CD14-positive monocyte (primary cell): ENCODE measurements around the gene TGM2. TPM values are rescaled to one million over a fixed set of nuclear protein-coding genes. Genes with fewer than 3 reads are reported as not detected.

ENCODE experiments used
- DNase-seq, 3 donors: peaks; one replicate each; pipeline ENCODE4 v3.0.0-alpha.2; 2011 to 2022
- H2AFZ ChIP-seq: 2 replicates; pipeline ENCODE4 v1.6.0; 2012; ENCODE audit warnings: mild to moderate bottlenecking, low read depth, low read length, inconsistent platforms; ENCODE audit not compliant: insufficient read depth, poor library complexity, severe bottlenecking
- H3K27ac ChIP-seq, 2 donors: 1 replicate in 1 of 2; 2 replicates in 1 of 2; pipeline ENCODE4 v1.5.1; 2012 to 2013; ENCODE audit warnings: low read length in 2 of 2, control low read depth in 1 of 2, inconsistent platforms in 1 of 2, low read depth in 1 of 2, mild to moderate bottlenecking in 1 of 2
- H3K27me3 ChIP-seq, 2 donors: one replicate each; pipeline versions ENCODE4 v1.6.0 to v1.6.1; 2011 to 2013; ENCODE audit warnings: low read length in 2 of 2; ENCODE audit not compliant: control insufficient read depth in 2 of 2, insufficient read depth in 2 of 2
- H3K36me3 ChIP-seq, 2 donors: replicated peaks in 1 of 2; 1 replicate in 1 of 2; 2 replicates in 1 of 2; pipeline versions ENCODE4 v1.5.1 to v1.6.1; 2012 to 2013; ENCODE audit warnings: low read length in 2 of 2, control low read depth in 1 of 2, inconsistent platforms in 1 of 2, mild to moderate bottlenecking in 1 of 2; ENCODE audit not compliant: insufficient read depth in 2 of 2, control insufficient read depth in 1 of 2
- H3K4me1 ChIP-seq, 2 donors: 1 replicate in 1 of 2; 2 replicates in 1 of 2; pipeline versions ENCODE4 v1.5.1 to v1.6.1; 2012 to 2013; ENCODE audit warnings: low read length in 2 of 2, control low read depth in 1 of 2, inconsistent platforms in 1 of 2, mild to moderate bottlenecking in 1 of 2, moderate library complexity in 1 of 2; ENCODE audit not compliant: insufficient read depth in 2 of 2, control insufficient read depth in 1 of 2
- H3K4me2 ChIP-seq: replicated peaks from 2 replicates; pipeline ENCODE3; 2012; ENCODE audit warnings: low read length, moderate library complexity, mild to moderate bottlenecking; ENCODE audit not compliant: poor library complexity, severe bottlenecking; ENCODE audit errors: extremely low read depth
- H3K4me3 ChIP-seq, 3 experiments: fragments of 200-600 bp in 1 of 3; sonication (generic) in 1 of 3; replicated peaks in 1 of 3; 1 replicate in 2 of 3; 2 replicates in 1 of 3; pipeline ENCODE4 v1.5.1; 2011 to 2013; ENCODE audit warnings: low read length in 3 of 3, mild to moderate bottlenecking in 3 of 3, control low read depth in 2 of 3, low read depth in 2 of 3, inconsistent platforms in 1 of 3, moderate library complexity in 1 of 3
- H3K79me2 ChIP-seq: 2 replicates; pipeline ENCODE4 v1.6.0; 2012; ENCODE audit warnings: mild to moderate bottlenecking, control low read depth, inconsistent platforms, low read length, moderate library complexity; ENCODE audit not compliant: insufficient read depth
- H3K9ac ChIP-seq: 2 replicates; pipeline ENCODE4 v1.6.0; 2017; ENCODE audit warnings: low read length, mild to moderate bottlenecking; ENCODE audit not compliant: insufficient read depth, poor library complexity, severe bottlenecking
- H3K9me3 ChIP-seq, 2 donors: replicated peaks in 1 of 2; 1 replicate in 1 of 2; 2 replicates in 1 of 2; pipeline versions ENCODE4 v1.5.1 to v1.6.1; 2012 to 2013; ENCODE audit warnings: low read length in 2 of 2, control low read depth in 1 of 2; ENCODE audit not compliant: control insufficient read depth in 1 of 2, insufficient read depth in 1 of 2
- H4K20me1 ChIP-seq: 2 replicates; pipeline ENCODE4 v1.6.0; 2012; ENCODE audit warnings: mild to moderate bottlenecking, low read length, control low read depth, moderate library complexity; ENCODE audit not compliant: insufficient read depth
- H3K27ac Mint-ChIP-seq, 7 donors: one replicate each; pipeline ENCODE4 v1.8.0; 2020; ENCODE audit warnings: mild to moderate bottlenecking in 7 of 7, mixed read lengths in 7 of 7, moderate library complexity in 6 of 7, inconsistent platforms in 2 of 7
- H3K27me3 Mint-ChIP-seq, 3 donors: one replicate each; pipeline ENCODE4 v1.8.0; 2021 to 2022; ENCODE audit warnings: low read depth in 3 of 3, mild to moderate bottlenecking in 3 of 3, mixed read lengths in 3 of 3, moderate library complexity in 3 of 3, inconsistent platforms in 1 of 3
- H3K36me3 Mint-ChIP-seq, 2 donors: one replicate each; pipeline ENCODE4 v1.8.0; 2020; ENCODE audit warnings: mixed read lengths in 2 of 2, inconsistent platforms in 1 of 2, mild to moderate bottlenecking in 1 of 2
- H3K4me1 Mint-ChIP-seq: one replicate; pipeline ENCODE4 v1.8.0; 2020; ENCODE audit warnings: mild to moderate bottlenecking, mixed read lengths
- H3K4me3 Mint-ChIP-seq, 2 donors: one replicate each; pipeline ENCODE4 v1.8.0; 2020; ENCODE audit warnings: mild to moderate bottlenecking in 2 of 2, mixed read lengths in 2 of 2, moderate library complexity in 1 of 2
- H3K9me3 Mint-ChIP-seq, 7 donors: one replicate each; pipeline ENCODE4 v1.8.0; 2020 to 2022; ENCODE audit warnings: mixed read lengths in 7 of 7, mild to moderate bottlenecking in 6 of 7, moderate library complexity in 6 of 7, inconsistent platforms in 2 of 7
- CTCF ChIP-seq: fragments of 200-600 bp; IDR thresholded peaks from one replicate; pipeline ENCODE4 v1.8.0; 2022; ENCODE audit warnings: antibody characterized with exemption, mild to moderate bottlenecking
- WGBS: methylation state at CpG from one replicate; pipeline ENCODE4 v1.1.5; 2013; ENCODE audit warnings: missing lambda C conversion rate; ENCODE audit not compliant: insufficient coverage; 5-methylcytosine and 5-hydroxymethylcytosine counted together
- intact Hi-C, 2 donors: fragments of 100-400 bp; cut with micrococcal nuclease; formaldehyde crosslinking; loops; one replicate each; pipeline versions ENCODE4 v1.15.0 to v1.15.1; 2023
- polyA plus RNA-seq, 3 donors: library from polyadenylated mRNA; depleted of rRNA in 1 of 3; unstranded in 2 of 3; stranded (reverse) in 1 of 3; fragments of 300-500 nt in 2 of 3; fragments of >200 nt in 1 of 3; fragmentation: Illumina TruSeq in 2 of 3; gene quantifications; 1 replicate in 2 of 3; 2 replicates in 1 of 3; pipeline ENCODE4 v1.2.3, GENCODE V29; 2012 to 2021

Gene TGM2
- polyA plus RNA-seq, 3 donors, result 0.47 to 1.7 (median 1.6) TPM

- no peaks in the 10 kb centered on the region for H4K20me1 ChIP-seq
- H3K9me3 ChIP-seq, result no peaks in the 10 kb centered on the region
- Mint-ChIP-seq H3K4me1 (peaks cover 15% of the 10 kb centered on the region), H3K27me3 (peaks cover 4 to 10% (median 5%) of the 10 kb centered on the region in 3 donors), H3K9me3 (no peaks in the 10 kb centered on the region), H3K36me3 (peaks cover 0 to 7% of the 10 kb centered on the region in 2 donors), H3K27ac (peak overlapping the region in 2 of 7 donors; percentile 23 to 50), H3K4me3 (no peak overlapping the region)
- no peak overlapping the region for H3K27ac ChIP-seq
- H2AFZ ChIP-seq, result no peak overlapping the region
- no peak overlapping the region for H3K9ac ChIP-seq
- no peak for DNase-seq
- H3K79me2 ChIP-seq, result no peaks in the 10 kb centered on the region
- intact Hi-C loops, result no loop called here
- H3K27me3 ChIP-seq, result no peaks in the 10 kb centered on the region
- no peak overlapping the region for H3K4me2 ChIP-seq
- H3K4me1 ChIP-seq, result peaks cover 9 to 14% of the 10 kb centered on the region in 2 donors
- no peak for TF ChIP-seq CTCF
- no peak overlapping the region for H3K4me3 ChIP-seq
- no peaks in the 10 kb centered on the region for H3K36me3 ChIP-seq
- 97% methylated on average over 8 of the region's 14 CpGs for WGBS
Measured at GRCh38 chr20:38161412-38161774, 3.7 kb downstream of the TGM2 start.

- no peaks in the 10 kb centered on the region for H3K9me3 ChIP-seq
- 100% methylated on average over 6 of the region's 7 CpGs for WGBS
- H3K4me3 ChIP-seq, result no peak overlapping the region
- no peaks in the 10 kb centered on the region for H3K9me3 Mint-ChIP-seq
- H4K20me1 ChIP-seq, result no peaks in the 10 kb centered on the region
- no peaks in the 10 kb centered on the region for H3K27me3 ChIP-seq
- TF ChIP-seq CTCF, result no peak
- H3K27ac ChIP-seq, result no peak overlapping the region
- peaks cover 5 to 7% of the 10 kb centered on the region in 2 donors for H3K4me1 ChIP-seq
- peaks cover 0 to 7% of the 10 kb centered on the region in 2 donors for H3K36me3 Mint-ChIP-seq
- no peak overlapping the region for H3K4me2 ChIP-seq
- H3K79me2 ChIP-seq, result no peaks in the 10 kb centered on the region
- peak overlapping the region in 1 of 7 donors; percentile 50 for H3K27ac Mint-ChIP-seq
- DNase-seq, result no peak
- H3K27me3 Mint-ChIP-seq, result peaks cover 2 to 8% (median 5%) of the 10 kb centered on the region in 3 donors
- peaks cover 8% of the 10 kb centered on the region for H3K4me1 Mint-ChIP-seq
- H3K9ac ChIP-seq, result no peak overlapping the region
- no peaks in the 10 kb centered on the region for H3K36me3 ChIP-seq
- H2AFZ ChIP-seq, result no peak overlapping the region
- intact Hi-C loops, result no loop called here
- H3K4me3 Mint-ChIP-seq, result no peak overlapping the region
Measured at GRCh38 chr20:38159957-38160756, 4.9 kb downstream of the TGM2 start.
